A549 (cell line): Measurements from ENCODE around the gene DGCR2.

Experiments
- CTCF ChIP-seq: fragments of >200 bp; sonication (Bioruptor Twin); formaldehyde crosslinking; IDR thresholded peaks from 3 replicates; pipeline ENCODE4 v1.5.1; 2016
- JUNB ChIP-seq: fragments of >200 bp; sonication (Bioruptor Twin); formaldehyde crosslinking; IDR thresholded peaks from 2 replicates; pipeline ENCODE4 v1.6.1; 2016
- POLR2A ChIP-seq: IDR thresholded peaks from 2 replicates; pipeline ENCODE4 v1.6.1; 2012; ENCODE audit warnings: mild to moderate bottlenecking, low read length
- RAD21 ChIP-seq, 2 experiments: fragments of >200 bp in 1 of 2; sonication (Bioruptor Twin) in 1 of 2; formaldehyde crosslinking in 1 of 2; IDR thresholded peaks in 1 of 2; conservative IDR thresholded peaks in 1 of 2; 2 replicates in 1 of 2; 3 replicates in 1 of 2; pipeline ENCODE4 v1.6.1; 2012 to 2018; ENCODE audit warnings: inconsistent platforms in 1 of 2
- REST ChIP-seq: fragments of 200-600 bp; sonication (generic); IDR thresholded peaks from 2 replicates; pipeline ENCODE4 v1.6.1; 2016; ENCODE audit warnings: antibody characterized with exemption, mild to moderate bottlenecking, moderate library complexity
- RFX5 ChIP-seq: fragments of 450-650 bp; IDR thresholded peaks from 2 replicates; pipeline ENCODE4 v1.7.1; 2014; ENCODE audit warnings: antibody characterized with exemption, mild to moderate bottlenecking, moderate library complexity
- RNF2 ChIP-seq: fragments of 200-600 bp; sonication (generic); IDR thresholded peaks from 2 replicates; pipeline ENCODE4 v1.6.1; 2016; ENCODE audit warnings: low read depth, mild to moderate bottlenecking, antibody characterized with exemption, moderate library complexity, borderline replicate concordance
- USF2 ChIP-seq: fragments of 450-650 bp; IDR thresholded peaks from 2 replicates; pipeline ENCODE4 v1.6.1; 2014; ENCODE audit warnings: antibody characterized with exemption

GRCh38 chr22:19058713-19059451 lies 63.3 kb downstream of the DGCR2 start:
- TF ChIP-seq RFX5 (no peak), CTCF (no peak), RNF2 (no peak), JUNB (no peak), POLR2A (no peak), RAD21 (conservative IDR thresholded peaks at IDR 0.05 in 1 of 2, IDR thresholded peaks at IDR 0.05 in 1 of 2) (no peak), REST (no peak), USF2 (no peak)
